Camera-type eye (tissue), 1 donor: ENCODE measurements around the gene ZNF165. TPM values are rescaled to one million over a fixed set of nuclear protein-coding genes. Genes with fewer than 3 reads are reported as not detected.

Experiments used
- total RNA-seq: library from RNA; depleted of rRNA; stranded (reverse); fragments of >200 nt; gene quantifications from one replicate; pipeline ENCODE4 v1.2.3, GENCODE V29; 2014

ZNF165 gene
- 0.82 TPM for total RNA-seq

GRCh38 chr6:28080381-28080630 lies at the start of gene ZNF165:
Gene ZNF165 (plus strand): TSS chr6:28080568. CDS start chr6:28085481, 4,913 bp downstream.

DNA sequence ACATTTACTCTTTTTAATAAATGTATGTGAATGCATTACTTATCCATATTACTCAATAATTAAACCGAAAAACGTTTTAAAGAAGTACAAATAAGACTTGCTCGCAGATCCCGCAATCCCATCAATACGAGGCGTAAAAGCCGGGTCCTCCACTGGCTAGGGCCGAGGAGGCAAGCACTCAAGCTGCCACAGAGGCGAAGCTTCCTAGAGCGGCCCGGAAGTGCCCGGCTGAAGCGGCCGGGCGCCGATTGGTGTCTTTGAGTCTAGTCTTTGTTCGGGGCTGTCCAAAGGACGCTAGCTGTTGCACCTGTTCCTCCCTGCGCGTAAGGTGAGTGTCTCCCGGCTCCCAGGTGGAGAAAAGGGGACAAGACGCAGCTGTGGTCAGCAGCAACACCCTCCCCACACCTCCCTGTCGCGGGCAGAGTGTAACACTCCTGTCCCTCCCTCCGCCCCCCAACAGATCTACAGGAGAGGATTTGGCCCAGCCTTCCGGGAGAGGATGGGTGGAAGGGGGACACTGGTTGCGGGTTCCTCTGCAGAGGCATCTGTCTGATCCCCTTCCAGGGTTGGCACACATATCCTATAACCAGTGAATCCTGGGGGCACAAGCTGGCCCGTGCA lies 44.1 kb downstream of the ZNF165 start, which contains the start of gene ZSCAN16:
ZSCAN16 (plus strand) TSS at position 260 of the 621 bp plus-strand sequence. CDS start 835 bp downstream, outside the sequence.

Other genes starting within 250 kb of the ZNF165 start
- not detected for gene OR2B2, start 168.2 kb upstream of the ZNF165 start, total RNA-seq
- gene OR2B6, start 123.3 kb upstream of the ZNF165 start, total RNA-seq = not detected
- 11.7 TPM for gene ZSCAN16, start 44.0 kb downstream of the ZNF165 start, total RNA-seq
- 53.1 TPM for gene ZKSCAN8, start 61.3 kb downstream of the ZNF165 start, total RNA-seq
- gene ZSCAN9, start 144.7 kb downstream of the ZNF165 start, total RNA-seq = 40.6 TPM
- 12.1 TPM for gene ZKSCAN4, start 171.7 kb downstream of the ZNF165 start, total RNA-seq
- 2.4 TPM for gene NKAPL, start 178.7 kb downstream of the ZNF165 start, total RNA-seq
- 60.5 TPM for gene ZSCAN26, start 186.6 kb downstream of the ZNF165 start, total RNA-seq
- gene PGBD1, start 201.0 kb downstream of the ZNF165 start, total RNA-seq = 12.5 TPM